Stimulated activated CD4-positive, alpha-beta T cell treated with anti-CD3 and anti-CD28 coated beads, Interleukin-15, amount 100 ng/mL, for 1 hour (primary cell): ENCODE data around the gene ATP9A.
"Not testable (repeated sequence)": the region's sequence is repeated elsewhere in the genome, so short reads cannot be mapped to it uniquely, and the experiment has no call there.

Experiments used
- DNase-seq, 2 donors: peaks; one replicate each; pipeline ENCODE4 v3.0.0-alpha.2; 2020; ENCODE audit warnings: low read depth in 1 of 2, low spot score in 1 of 2

The ATP9A gene

GRCh38 chr20:51731731-51732095 is 36.5 kb downstream of the ATP9A start:
- DNase-seq: no peak

- DNase-seq: no peak
These were observed 38.4 kb downstream of the ATP9A start for GRCh38 chr20:51729771-51730170.

GRCh38 chr20:51728737-51729136 is 39.5 kb downstream of the ATP9A start:
- no peak for DNase-seq

- no peak for DNase-seq
These were observed 40.3 kb downstream of the ATP9A start for GRCh38 chr20:51727872-51728271.

- no peak for DNase-seq
These were observed 42.5 kb downstream of the ATP9A start for GRCh38 chr20:51725584-51726176.

- DNase-seq: not testable (repeated sequence)
These were observed 45.2 kb downstream of the ATP9A start for GRCh38 chr20:51723026-51723425.

- not testable (repeated sequence) for DNase-seq
These were observed 45.9 kb downstream of the ATP9A start for GRCh38 chr20:51722246-51722645.

GRCh38 chr20:51720854-51721253 is 47.3 kb downstream of the ATP9A start:
- no peak for DNase-seq

GRCh38 chr20:51720384-51720783 is 47.8 kb downstream of the ATP9A start:
- DNase-seq: no peak

GRCh38 chr20:51715856-51716185 is 52.4 kb downstream of the ATP9A start:
- DNase-seq: no peak

- DNase-seq: no peak
These were observed 52.9 kb downstream of the ATP9A start for GRCh38 chr20:51715163-51715855.

GRCh38 chr20:51713213-51713598 is 55.0 kb downstream of the ATP9A start:
- DNase-seq: no peak

GRCh38 chr20:51712501-51713212 is 55.5 kb downstream of the ATP9A start:
- DNase-seq: no peak

GRCh38 chr20:51711426-51711825 is 56.8 kb downstream of the ATP9A start:
- no peak for DNase-seq

GRCh38 chr20:51710361-51710894 is 57.8 kb downstream of the ATP9A start:
- DNase-seq: no peak

- DNase-seq: no peak
These were observed 62.8 kb downstream of the ATP9A start for GRCh38 chr20:51705400-51705799.

- DNase-seq: no peak
These were observed 64.5 kb downstream of the ATP9A start for GRCh38 chr20:51703400-51704287.

- DNase-seq: no peak
These were observed 65.6 kb downstream of the ATP9A start for GRCh38 chr20:51702556-51702955.

GRCh38 chr20:51700809-51701285 is 67.3 kb downstream of the ATP9A start:
- no peak for DNase-seq

GRCh38 chr20:51698252-51698651 is 69.9 kb downstream of the ATP9A start:
- DNase-seq: no peak
